Transverse colon (tissue), 4 donors: ENCODE results near the gene PES1.

ENCODE experiments used
- POLR2A ChIP-seq: fragments of 450-650 bp; IDR thresholded peaks from one replicate; pipeline ENCODE4 v1.6.1; 2016; ENCODE audit warnings: antibody characterized with exemption, mild to moderate bottlenecking, moderate library complexity
- POLR2AphosphoS5 ChIP-seq, 3 donors: sonication (generic); formaldehyde crosslinking; IDR thresholded peaks; one replicate each; pipeline ENCODE4 v1.6.1; 2016; ENCODE audit warnings: antibody characterized with exemption in 3 of 3
- TF ChIP-seq, protein P1 (sequence below), 5 experiments: fragments of 200-600 bp in 3 of 5; fragments of 450-650 bp in 2 of 5; sonication (generic) in 3 of 5; IDR thresholded peaks; 1 replicate in 2 of 5; 2 replicates in 3 of 5; pipeline ENCODE4 v1.5.1; 2016 to 2017; ENCODE audit warnings: antibody characterized with exemption in 5 of 5, inconsistent platforms in 3 of 5, mild to moderate bottlenecking in 2 of 5, moderate library complexity in 1 of 5

DNA sequence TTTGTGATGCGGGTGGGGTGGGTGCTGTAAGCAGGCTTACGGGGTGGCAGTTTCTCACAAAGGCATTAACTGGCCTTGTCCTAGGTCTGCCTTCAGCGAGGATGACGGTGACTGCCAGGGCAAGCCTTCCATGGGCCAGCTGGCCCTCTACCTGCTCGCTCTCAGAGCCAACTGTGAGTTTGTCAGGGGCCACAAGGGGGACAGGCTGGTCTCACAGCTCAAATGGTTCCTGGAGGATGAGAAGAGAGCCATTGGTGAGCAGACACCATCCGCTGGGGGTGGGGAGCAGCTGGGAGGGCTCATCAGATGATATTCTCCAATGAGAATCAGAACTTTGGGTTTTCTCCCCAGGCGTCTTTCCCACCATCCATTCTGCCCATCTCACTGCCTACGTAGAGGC lies 21.1 kb upstream of the PES1 start:
- TF ChIP-seq, protein P1, sequence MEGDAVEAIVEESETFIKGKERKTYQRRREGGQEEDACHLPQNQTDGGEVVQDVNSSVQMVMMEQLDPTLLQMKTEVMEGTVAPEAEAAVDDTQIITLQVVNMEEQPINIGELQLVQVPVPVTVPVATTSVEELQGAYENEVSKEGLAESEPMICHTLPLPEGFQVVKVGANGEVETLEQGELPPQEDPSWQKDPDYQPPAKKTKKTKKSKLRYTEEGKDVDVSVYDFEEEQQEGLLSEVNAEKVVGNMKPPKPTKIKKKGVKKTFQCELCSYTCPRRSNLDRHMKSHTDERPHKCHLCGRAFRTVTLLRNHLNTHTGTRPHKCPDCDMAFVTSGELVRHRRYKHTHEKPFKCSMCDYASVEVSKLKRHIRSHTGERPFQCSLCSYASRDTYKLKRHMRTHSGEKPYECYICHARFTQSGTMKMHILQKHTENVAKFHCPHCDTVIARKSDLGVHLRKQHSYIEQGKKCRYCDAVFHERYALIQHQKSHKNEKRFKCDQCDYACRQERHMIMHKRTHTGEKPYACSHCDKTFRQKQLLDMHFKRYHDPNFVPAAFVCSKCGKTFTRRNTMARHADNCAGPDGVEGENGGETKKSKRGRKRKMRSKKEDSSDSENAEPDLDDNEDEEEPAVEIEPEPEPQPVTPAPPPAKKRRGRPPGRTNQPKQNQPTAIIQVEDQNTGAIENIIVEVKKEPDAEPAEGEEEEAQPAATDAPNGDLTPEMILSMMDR (IDR thresholded peaks at IDR 0.05) = no peak
- TF ChIP-seq POLR2A (no peak), POLR2AphosphoS5 (IDR thresholded peaks at IDR 0.05) (no peak)
